T-helper 1 cell treated with Interleukin-12 subunit alpha and Interleukin-12 subunit beta and Interleukin-4 antibody, amounts not matched to agents 30 μg/mL and 1 μg/mL, for 36 hours (primary cell): ENCODE results near the gene HPN.
"Not testable (repeated sequence)": the region's sequence is repeated elsewhere in the genome, so short reads cannot be mapped to it uniquely, and the experiment has no call there.

ENCODE experiments used
- H3K27ac Mint-ChIP-seq: one replicate; pipeline ENCODE4 v1.8.0; 2021; ENCODE audit warnings: mild to moderate bottlenecking, mixed read lengths
- H3K27me3 Mint-ChIP-seq: one replicate; pipeline ENCODE4 v1.8.0; 2021; ENCODE audit warnings: low read depth, mixed read lengths
- H3K36me3 Mint-ChIP-seq: one replicate; pipeline ENCODE4 v1.8.0; 2021; ENCODE audit warnings: low read depth, mixed read lengths
- H3K4me1 Mint-ChIP-seq: one replicate; pipeline ENCODE4 v1.8.0; 2021; ENCODE audit warnings: low read depth, mixed read lengths
- H3K4me3 Mint-ChIP-seq: one replicate; pipeline ENCODE4 v1.8.0; 2021; ENCODE audit warnings: mild to moderate bottlenecking, moderate library complexity, mixed read lengths
- H3K9me3 Mint-ChIP-seq: one replicate; pipeline ENCODE4 v1.8.0; 2021; ENCODE audit warnings: mixed read lengths

HPN gene

GRCh38 chr19:35040826-35041547 is 534 bp upstream of the HPN start:
- H3K4me1 Mint-ChIP-seq: peaks cover 19% of the 10 kb centered on the region
- no peak overlapping the region for H3K27ac Mint-ChIP-seq
- H3K36me3 Mint-ChIP-seq: no peaks in the 10 kb centered on the region
- H3K4me3 Mint-ChIP-seq: no peak overlapping the region
- H3K27me3 Mint-ChIP-seq: peaks cover 12% of the 10 kb centered on the region
- H3K9me3 Mint-ChIP-seq: no peaks in the 10 kb centered on the region

DNA sequence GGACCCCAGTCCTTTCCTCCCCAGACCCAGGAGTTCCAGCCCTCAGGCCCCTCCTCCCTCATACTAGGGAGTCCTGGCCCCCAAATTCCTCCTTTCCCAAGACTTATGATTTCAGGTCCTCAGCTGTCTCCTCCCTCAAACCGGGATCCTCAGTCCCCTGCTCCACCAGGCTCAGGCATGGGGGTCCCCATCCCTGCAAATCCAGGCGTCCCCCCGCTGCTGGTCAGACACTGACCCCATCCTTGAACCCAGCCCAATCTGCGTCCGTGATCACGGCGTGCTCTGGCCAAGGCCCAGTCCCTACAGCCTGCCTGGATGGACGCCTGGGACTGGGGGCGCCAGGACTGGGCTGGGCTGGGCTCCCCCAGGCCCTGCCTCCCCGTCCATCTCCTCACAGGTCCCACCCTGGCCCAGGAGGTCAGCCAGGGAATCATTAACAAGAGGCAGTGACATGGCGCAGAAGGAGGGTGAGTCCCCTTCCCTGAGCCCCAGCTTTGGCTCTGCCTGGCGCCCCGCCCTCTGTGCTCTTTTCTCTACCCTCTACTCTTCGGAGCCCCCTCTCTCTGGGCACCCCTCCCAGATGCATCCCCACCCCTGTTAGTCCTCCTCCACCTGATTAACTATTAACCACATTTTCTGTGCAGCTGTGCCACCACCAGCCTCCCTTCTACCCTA is 672 bp downstream of the HPN start:
- H3K4me3 Mint-ChIP-seq: no peak overlapping the region
- H3K9me3 Mint-ChIP-seq: no peaks in the 10 kb centered on the region
- no peak overlapping the region for H3K27ac Mint-ChIP-seq
- H3K36me3 Mint-ChIP-seq: no peaks in the 10 kb centered on the region
- peaks cover 19% of the 10 kb centered on the region for H3K4me1 Mint-ChIP-seq
- H3K27me3 Mint-ChIP-seq: peaks cover 12% of the 10 kb centered on the region

DNA sequence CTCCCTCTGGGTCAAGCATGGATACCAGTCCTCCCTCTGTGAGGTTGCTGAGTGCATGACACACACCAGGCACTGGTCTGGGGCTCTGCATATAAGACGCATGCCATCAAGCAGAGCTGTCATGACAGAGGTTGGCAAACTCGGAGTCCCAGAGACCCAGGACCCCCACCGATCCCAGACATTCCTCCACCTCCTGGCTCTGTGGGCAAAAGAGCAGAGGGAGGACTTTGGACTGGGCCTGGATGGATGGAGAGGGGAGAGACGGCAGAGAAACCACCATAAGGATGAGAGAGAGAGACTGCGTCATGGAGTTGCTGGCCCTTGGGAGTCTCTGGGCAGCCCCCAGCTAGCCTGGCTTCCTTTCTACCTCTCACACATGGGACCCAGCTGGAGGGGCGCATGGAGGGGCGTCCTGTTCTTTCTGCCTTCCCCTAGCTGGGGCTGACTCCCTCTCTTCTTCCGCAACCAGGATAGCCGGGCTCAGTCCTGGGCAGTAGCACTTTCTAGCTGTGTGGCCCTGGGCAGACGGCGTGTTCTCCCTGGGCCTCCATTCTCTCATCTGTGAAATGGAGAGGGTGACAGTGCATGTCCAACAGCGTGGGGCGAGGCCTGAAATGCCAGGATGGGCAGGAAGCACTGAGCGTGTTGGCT is 1.6 kb downstream of the HPN start:
- H3K9me3 Mint-ChIP-seq: no peaks in the 10 kb centered on the region
- H3K4me3 Mint-ChIP-seq: no peak overlapping the region

DNA sequence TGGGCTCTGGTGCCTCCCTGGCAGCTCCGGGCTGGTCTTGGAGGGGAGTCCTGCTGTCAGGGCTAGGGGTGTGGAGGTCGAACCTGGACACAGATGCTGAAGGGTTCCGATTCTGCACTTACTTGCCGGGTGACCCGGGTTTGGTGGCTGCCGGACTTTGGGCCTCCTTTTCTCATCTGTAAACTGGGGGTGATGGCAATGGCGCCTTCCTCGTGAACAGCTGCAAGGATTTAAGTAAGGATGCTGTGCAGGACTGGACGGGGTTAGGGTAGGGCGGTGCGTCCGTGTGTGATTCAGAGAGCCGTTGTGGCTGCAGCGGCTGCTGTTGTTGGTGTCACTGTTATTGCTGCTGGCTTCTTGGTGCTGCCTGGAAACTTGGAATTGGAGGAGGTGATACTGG is 2.4 kb downstream of the HPN start:
- Mint-ChIP-seq H3K27ac (no peak overlapping the region), H3K36me3 (no peaks in the 10 kb centered on the region), H3K9me3 (no peaks in the 10 kb centered on the region), H3K27me3 (peaks cover 8% of the 10 kb centered on the region), H3K4me3 (no peak overlapping the region), H3K4me1 (peaks cover 19% of the 10 kb centered on the region)

More for the DNA sequence above, 1.6 kb downstream of the HPN start:
- Mint-ChIP-seq H3K36me3 (no peaks in the 10 kb centered on the region), H3K27ac (no peak overlapping the region), H3K4me1 (peaks cover 19% of the 10 kb centered on the region), H3K27me3 (peaks cover 8% of the 10 kb centered on the region)

DNA sequence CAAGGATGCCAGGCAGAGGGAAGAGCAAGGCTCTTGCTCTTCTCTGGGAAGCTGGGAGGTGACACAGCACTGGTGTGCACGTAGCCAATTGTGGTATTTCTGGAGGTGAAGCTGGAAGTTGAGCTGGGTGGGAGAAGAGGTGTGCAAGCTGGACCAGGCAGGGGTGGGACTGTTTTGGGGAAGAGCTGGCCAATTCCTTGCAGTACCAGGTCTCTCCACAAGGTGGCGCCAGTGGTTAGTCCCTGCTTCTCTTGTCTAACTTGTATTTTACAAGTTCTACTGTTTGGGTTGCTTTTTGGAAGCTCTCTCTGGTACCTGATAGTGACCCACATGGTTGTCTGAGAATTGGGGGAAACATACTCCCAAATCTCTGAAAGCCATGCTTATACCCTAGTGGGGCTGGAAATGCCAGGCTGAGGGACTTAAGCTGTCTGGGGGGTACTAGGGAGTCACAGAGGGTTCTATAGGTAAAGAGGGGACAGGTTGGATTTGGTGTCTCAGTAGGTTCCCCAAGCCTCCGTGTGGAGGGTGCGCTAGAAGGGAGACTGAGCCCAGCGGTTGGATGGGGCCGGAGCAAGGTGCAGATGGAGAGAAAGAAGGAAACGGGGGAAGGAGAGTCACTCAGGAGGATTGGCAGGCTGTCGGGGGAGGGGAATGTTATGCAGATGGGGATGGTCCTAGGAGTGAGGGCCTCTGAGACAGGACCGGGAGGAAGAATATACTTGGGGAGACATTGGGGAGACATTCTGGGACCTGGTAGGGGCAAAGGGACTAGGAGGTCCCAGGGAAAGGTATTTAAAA is 3.0 kb downstream of the HPN start:
- Mint-ChIP-seq H3K27ac (no peak overlapping the region), H3K27me3 (peaks cover 8% of the 10 kb centered on the region), H3K9me3 (no peaks in the 10 kb centered on the region), H3K4me3 (no peak overlapping the region), H3K36me3 (no peaks in the 10 kb centered on the region), H3K4me1 (peaks cover 19% of the 10 kb centered on the region)

GRCh38 chr19:35045667-35046300 is 4.3 kb downstream of the HPN start:
- Mint-ChIP-seq H3K36me3 (no peaks in the 10 kb centered on the region), H3K27me3 (peaks cover under 1% of the 10 kb centered on the region), H3K9me3 (no peaks in the 10 kb centered on the region), H3K27ac (no peak overlapping the region), H3K4me3 (no peak overlapping the region), H3K4me1 (peaks cover 14% of the 10 kb centered on the region)

GRCh38 chr19:35046461-35046860 is 4.9 kb downstream of the HPN start:
- Mint-ChIP-seq H3K9me3 (no peaks in the 10 kb centered on the region), H3K27ac (no peak overlapping the region), H3K4me3 (no peak overlapping the region)

DNA sequence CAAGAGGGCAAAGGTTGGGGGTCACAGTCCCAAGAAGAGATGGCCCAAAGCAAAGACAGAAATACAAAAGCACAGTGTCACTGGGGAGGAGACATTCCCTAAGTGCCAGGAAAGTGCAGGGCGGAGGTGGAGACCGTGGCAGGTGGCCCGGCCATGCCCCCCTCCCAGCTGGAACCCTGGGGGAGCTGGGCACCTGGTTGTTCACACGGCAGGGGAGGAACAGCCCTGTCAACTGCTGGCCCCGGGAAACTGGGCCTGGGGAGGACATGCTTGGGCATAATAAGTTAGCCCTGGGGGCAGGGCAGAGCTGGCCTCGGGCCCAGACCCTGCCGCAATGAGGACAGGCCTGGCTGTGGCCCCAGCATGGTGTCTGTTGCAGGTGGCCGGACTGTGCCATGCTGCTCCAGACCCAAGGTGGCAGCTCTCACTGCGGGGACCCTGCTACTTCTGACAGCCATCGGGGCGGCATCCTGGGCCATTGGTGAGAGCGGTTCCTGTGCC is 7.4 kb downstream of the HPN start:
- H3K27me3 Mint-ChIP-seq: no peaks in the 10 kb centered on the region
- H3K36me3 Mint-ChIP-seq: no peaks in the 10 kb centered on the region
- H3K4me3 Mint-ChIP-seq: no peak overlapping the region
- H3K27ac Mint-ChIP-seq: no peak overlapping the region
- H3K9me3 Mint-ChIP-seq: no peaks in the 10 kb centered on the region
- peaks cover 12% of the 10 kb centered on the region for H3K4me1 Mint-ChIP-seq

More at GRCh38 chr19:35046461-35046860, 4.9 kb downstream of the HPN start:
- H3K36me3 Mint-ChIP-seq: no peaks in the 10 kb centered on the region
- H3K4me1 Mint-ChIP-seq: peaks cover 12% of the 10 kb centered on the region
- H3K27me3 Mint-ChIP-seq: no peaks in the 10 kb centered on the region

DNA sequence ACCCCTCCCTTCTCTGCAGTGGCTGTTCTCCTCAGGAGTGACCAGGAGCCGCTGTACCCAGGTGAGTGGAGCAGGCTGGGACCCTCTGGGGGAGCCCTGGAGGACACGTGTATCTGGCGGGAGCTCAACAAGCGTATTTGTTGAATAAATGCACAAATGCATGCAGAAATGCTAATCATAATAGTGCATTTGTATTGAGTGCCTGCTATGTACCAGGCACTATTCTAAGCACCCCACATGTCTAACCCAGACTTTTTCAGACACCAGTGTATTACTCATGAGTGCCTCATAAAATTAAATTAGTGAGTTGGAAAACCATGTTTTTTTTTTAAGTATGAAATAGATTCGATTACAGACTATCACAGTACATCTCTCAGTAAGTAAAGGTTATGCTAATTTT is 7.9 kb downstream of the HPN start:
- H3K9me3 Mint-ChIP-seq: no peaks in the 10 kb centered on the region
- no peaks in the 10 kb centered on the region for H3K36me3 Mint-ChIP-seq
- H3K4me1 Mint-ChIP-seq: peaks cover 9% of the 10 kb centered on the region
- H3K27ac Mint-ChIP-seq: no peak overlapping the region
- no peaks in the 10 kb centered on the region for H3K27me3 Mint-ChIP-seq
- no peak overlapping the region for H3K4me3 Mint-ChIP-seq

DNA sequence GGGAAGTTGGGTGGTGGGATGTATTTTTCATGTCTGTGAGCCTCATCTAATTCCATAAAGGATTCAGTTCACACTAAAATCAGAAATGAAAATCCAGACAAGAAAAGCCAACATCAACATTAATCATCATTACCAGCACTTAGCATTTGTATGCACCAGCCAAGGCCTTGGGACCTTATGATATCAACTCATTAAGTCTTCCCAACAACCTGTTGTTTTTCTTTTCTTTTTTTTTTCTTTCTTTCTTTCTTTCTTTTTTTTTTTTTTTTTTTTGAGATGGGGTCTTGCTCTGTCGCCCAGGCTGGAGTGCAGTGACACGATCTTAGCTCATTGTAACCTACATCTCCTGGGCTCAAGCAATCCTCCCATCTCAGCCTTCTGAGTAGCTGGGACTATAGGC is 9.1 kb downstream of the HPN start:
- H3K27ac Mint-ChIP-seq, H3K4me3 Mint-ChIP-seq, H3K27me3 Mint-ChIP-seq, H3K4me1 Mint-ChIP-seq, H3K9me3 Mint-ChIP-seq, H3K36me3 Mint-ChIP-seq: not testable (repeated sequence)

- not testable (repeated sequence) for H3K27me3 Mint-ChIP-seq, H3K27ac Mint-ChIP-seq, H3K4me3 Mint-ChIP-seq, H3K4me1 Mint-ChIP-seq, H3K9me3 Mint-ChIP-seq, H3K36me3 Mint-ChIP-seq
Observed at GRCh38 chr19:35051268-35051667, 9.7 kb downstream of the HPN start.

DNA sequence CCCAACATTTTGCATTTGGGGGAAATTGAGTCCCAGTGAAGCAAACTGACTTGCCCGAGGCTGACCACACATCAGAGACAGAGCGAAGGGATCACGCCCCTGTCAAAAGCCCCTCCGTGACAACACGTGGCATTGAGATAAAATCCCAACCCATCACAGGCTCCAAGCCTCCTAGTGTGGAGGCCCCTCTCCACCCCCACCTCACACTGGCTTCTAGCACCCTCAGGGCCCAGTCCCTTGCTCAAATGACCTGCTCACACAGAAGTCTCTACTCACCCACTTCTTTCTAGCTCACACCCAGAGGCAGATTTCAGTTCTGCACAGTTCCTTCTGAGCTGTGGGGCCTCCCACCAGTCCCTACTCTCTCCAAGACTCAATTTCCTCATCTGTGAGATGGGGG is 10.3 kb downstream of the HPN start:
- Mint-ChIP-seq H3K36me3 (no peaks in the 10 kb centered on the region), H3K9me3 (no peaks in the 10 kb centered on the region), H3K4me3 (no peak overlapping the region), H3K4me1 (no peaks in the 10 kb centered on the region), H3K27me3 (peaks cover 4% of the 10 kb centered on the region), H3K27ac (no peak overlapping the region)

DNA sequence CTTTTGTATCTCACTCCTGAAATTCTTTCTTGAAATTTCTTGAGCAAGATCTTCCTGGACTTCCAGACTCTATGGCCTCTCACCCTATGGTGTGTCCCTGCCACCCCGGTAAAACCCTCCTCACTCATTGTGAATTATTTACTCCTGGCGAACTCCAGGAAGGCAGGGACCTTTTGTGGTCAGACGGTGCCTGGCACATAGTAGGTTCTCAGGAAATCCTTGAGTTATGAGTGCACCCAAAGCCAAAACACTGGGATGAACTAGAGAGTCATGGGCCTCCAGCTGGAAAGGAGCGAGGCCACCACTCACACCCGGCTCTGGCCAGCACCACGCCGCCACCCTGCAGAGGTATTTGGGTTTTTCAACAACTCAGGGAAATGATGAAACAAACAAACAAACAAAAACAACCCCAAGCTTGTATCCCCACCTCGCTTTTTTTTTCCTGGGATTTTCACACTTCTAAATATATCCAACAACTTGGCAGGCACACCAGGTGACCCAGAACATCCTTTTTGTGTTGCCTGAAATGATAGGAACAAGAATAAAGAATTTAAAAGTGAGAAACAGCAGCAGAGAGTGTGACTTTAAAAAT is 11.2 kb downstream of the HPN start:
- H3K27me3 Mint-ChIP-seq: peaks cover 4% of the 10 kb centered on the region

More for the DNA sequence above, 11.2 kb downstream of the HPN start:
- Mint-ChIP-seq H3K9me3 (no peaks in the 10 kb centered on the region), H3K36me3 (no peaks in the 10 kb centered on the region), H3K4me1 (no peaks in the 10 kb centered on the region), H3K4me3 (no peak overlapping the region), H3K27ac (no peak overlapping the region)
